WTC11 (cell line): ENCODE data around the gene INHBB. TPM values are rescaled to one million over a fixed set of nuclear protein-coding genes. Genes with fewer than 3 reads are reported as not detected.

Experiments used
- ATAC-seq: fragments of 200-7000 bp; cut with Tn5 transposase; 2 replicates; pipeline ENCODE4 v1.10.0; 2021; ENCODE audit warnings: mild to moderate bottlenecking, moderate library complexity
- CTCF ChIA-PET: fragments of 300-600 bp; sonication (Branson Sonifier 250); formaldehyde crosslinking; loops from one replicate; lab custom pipeline; 2021; ENCODE audit warnings: antibody characterized with exemption; lab: Charles Lee
- POLR2A ChIA-PET: fragments of 350-600 bp; sonication (Branson Sonifier 250); formaldehyde crosslinking; loops from one replicate; lab custom pipeline; 2021; ENCODE audit warnings: antibody characterized with exemption; lab: Charles Lee
- DNase-seq: peaks from one replicate; pipeline ENCODE4 v3.0.0; 2021; ENCODE audit warnings: low spot score
- H3K27ac Mint-ChIP-seq: 2 replicates; pipeline ENCODE4 v1.8.0; 2021; ENCODE audit warnings: mixed read lengths
- H3K27me3 Mint-ChIP-seq: 2 replicates; pipeline ENCODE4 v1.8.0; 2021; ENCODE audit warnings: low read depth, mild to moderate bottlenecking, moderate library complexity, mixed read lengths
- H3K36me3 Mint-ChIP-seq: 2 replicates; pipeline ENCODE4 v1.8.0; 2021; ENCODE audit warnings: mixed read lengths
- H3K4me1 Mint-ChIP-seq: 2 replicates; pipeline ENCODE4 v1.8.0; 2022; ENCODE audit warnings: mixed read lengths
- H3K4me3 Mint-ChIP-seq: 2 replicates; pipeline ENCODE4 v1.8.0; 2021; ENCODE audit warnings: mild to moderate bottlenecking, moderate library complexity, mixed read lengths
- H3K9me3 Mint-ChIP-seq: 2 replicates; pipeline ENCODE4 v1.8.0; 2021; ENCODE audit warnings: mixed read lengths
- ELF4 ChIP-seq: sonication (generic); formaldehyde crosslinking; IDR thresholded peaks from 2 replicates; pipeline ENCODE4 v1.8.1; 2022; ENCODE audit warnings: low read depth, mild to moderate bottlenecking, moderate library complexity, missing genetic modification reagents
- HMGA2 ChIP-seq: fragments of 250-450 bp; sonication (Bioruptor Pico); IDR thresholded peaks from 2 replicates; pipeline ENCODE4 v1.4.0; 2021; ENCODE audit warnings: mild to moderate bottlenecking, moderate library complexity
- IRF1 ChIP-seq: sonication (generic); formaldehyde crosslinking; IDR thresholded peaks from 2 replicates; pipeline ENCODE4 v1.8.0; 2023; ENCODE audit warnings: missing genetic modification reagents
- JAZF1 ChIP-seq: fragments of 250-450 bp; sonication (Bioruptor Pico); IDR thresholded peaks from 2 replicates; pipeline ENCODE4 v1.9.0; 2021; ENCODE audit warnings: moderate library complexity, mild to moderate bottlenecking, inconsistent platforms
- MLX ChIP-seq: sonication (generic); formaldehyde crosslinking; IDR thresholded peaks from 2 replicates; pipeline ENCODE4 v1.8.1; 2023; ENCODE audit warnings: mild to moderate bottlenecking, missing genetic modification reagents, moderate library complexity
- PRRX2 ChIP-seq: fragments of 250-450 bp; sonication (Bioruptor Pico); IDR thresholded peaks from 2 replicates; pipeline ENCODE4 v1.8.0; 2021; ENCODE audit warnings: mild to moderate bottlenecking
- TEAD1 ChIP-seq: sonication (generic); formaldehyde crosslinking; IDR thresholded peaks from 2 replicates; pipeline ENCODE4 v1.8.0; 2022; ENCODE audit warnings: mild to moderate bottlenecking, missing genetic modification reagents
- USF2 ChIP-seq: sonication (generic); formaldehyde crosslinking; IDR thresholded peaks from 2 replicates; pipeline ENCODE4 v1.8.1; 2023; ENCODE audit warnings: mild to moderate bottlenecking, missing genetic modification reagents, moderate library complexity
- ZNF232 ChIP-seq: sonication (generic); formaldehyde crosslinking; IDR thresholded peaks from 2 replicates; pipeline ENCODE4 v1.8.0; 2022; ENCODE audit warnings: mild to moderate bottlenecking, missing genetic modification reagents
- ZNF425 ChIP-seq: fragments of 250-450 bp; sonication (Bioruptor Pico); conservative IDR thresholded peaks from 2 replicates; pipeline ENCODE4 v1.9.0; 2021; ENCODE audit warnings: mild to moderate bottlenecking
- total RNA-seq: library from RNA; stranded (reverse); gene quantifications from 3 replicates; pipeline ENCODE4 v1.2.3, GENCODE V29; 2021
- TF ChIP-seq, protein P1 (sequence below): sonication (generic); formaldehyde crosslinking; IDR thresholded peaks from 2 replicates; pipeline ENCODE4 v1.8.1; 2022; ENCODE audit warnings: low read depth, missing genetic modification reagents, borderline replicate concordance
- TF ChIP-seq, protein P2 (sequence below): sonication (generic); formaldehyde crosslinking; IDR thresholded peaks from 2 replicates; pipeline ENCODE4 v1.8.1; 2023; ENCODE audit warnings: mild to moderate bottlenecking, missing genetic modification reagents
- TF ChIP-seq, protein P3 (sequence below): sonication (generic); formaldehyde crosslinking; IDR thresholded peaks from 2 replicates; pipeline ENCODE4 v1.8.0; 2022; ENCODE audit warnings: missing genetic modification reagents
- TF ChIP-seq, protein P4 (sequence below): fragments of 250-450 bp; sonication (Bioruptor Pico); IDR thresholded peaks from 2 replicates; pipeline ENCODE4 v1.9.0; 2021; ENCODE audit warnings: mild to moderate bottlenecking

Gene INHBB
- total RNA-seq, 1 experiment from 2014 or later, result 0.26 TPM

- POLR2A ChIA-PET, result no interaction called here
- H3K27me3 Mint-ChIP-seq, result peaks cover 7% of the 10 kb centered on the region
These were observed 13.0 kb downstream of the INHBB start for GRCh38 chr2:120358734-120359465.

DNA sequence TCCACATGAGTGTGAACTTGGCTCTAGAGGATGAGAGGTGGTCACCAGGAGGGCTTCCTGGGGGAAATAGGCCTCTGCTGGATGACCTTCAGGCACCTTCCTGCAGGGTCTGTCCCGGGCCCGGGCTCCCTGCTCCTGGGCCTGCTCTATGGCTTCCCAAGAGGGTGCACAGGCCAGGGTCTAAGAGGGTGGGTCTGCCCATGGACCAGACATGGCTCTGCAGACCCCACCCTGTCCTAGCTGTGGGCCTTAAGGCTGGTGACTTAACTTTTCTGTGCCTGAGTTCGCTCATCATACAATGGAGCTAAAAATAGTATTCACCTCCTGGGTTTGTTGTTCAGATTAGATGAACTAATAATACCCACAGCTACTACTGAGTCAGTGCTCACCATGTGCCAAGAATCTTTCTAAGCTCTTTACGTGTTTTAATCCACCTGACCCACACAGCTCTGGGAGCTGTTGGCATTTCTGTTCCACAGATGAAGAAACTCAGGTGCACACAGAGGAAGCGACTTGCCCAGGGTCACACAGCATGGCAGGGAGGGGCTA, 14.4 kb downstream of the INHBB start:
- DNase-seq, result no peak
- CTCF ChIA-PET, result interaction anchor here (1.3 to 1.7 kb wide), 2 partner anchors 13 to 77 kb away, joined by 3 to 4 read pairs; no protein-coding TSS in a partner anchor
- Mint-ChIP-seq H3K4me3 (no peak overlapping the region), H3K4me1 (peaks cover 19% of the 10 kb centered on the region), H3K36me3 (no peaks in the 10 kb centered on the region), H3K27me3 (peaks cover 4% of the 10 kb centered on the region), H3K9me3 (no peaks in the 10 kb centered on the region), H3K27ac (no peak overlapping the region)
- no peak for ATAC-seq
- POLR2A ChIA-PET, result no interaction called here
- TF ChIP-seq, protein P1, sequence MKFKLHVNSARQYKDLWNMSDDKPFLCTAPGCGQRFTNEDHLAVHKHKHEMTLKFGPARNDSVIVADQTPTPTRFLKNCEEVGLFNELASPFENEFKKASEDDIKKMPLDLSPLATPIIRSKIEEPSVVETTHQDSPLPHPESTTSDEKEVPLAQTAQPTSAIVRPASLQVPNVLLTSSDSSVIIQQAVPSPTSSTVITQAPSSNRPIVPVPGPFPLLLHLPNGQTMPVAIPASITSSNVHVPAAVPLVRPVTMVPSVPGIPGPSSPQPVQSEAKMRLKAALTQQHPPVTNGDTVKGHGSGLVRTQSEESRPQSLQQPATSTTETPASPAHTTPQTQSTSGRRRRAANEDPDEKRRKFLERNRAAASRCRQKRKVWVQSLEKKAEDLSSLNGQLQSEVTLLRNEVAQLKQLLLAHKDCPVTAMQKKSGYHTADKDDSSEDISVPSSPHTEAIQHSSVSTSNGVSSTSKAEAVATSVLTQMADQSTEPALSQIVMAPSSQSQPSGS, result no peak
- TF ChIP-seq PRRX2, result no peak
- TF ChIP-seq TEAD1 (CRISPR knock-in tag), result no peak
- TF ChIP-seq, protein P2, sequence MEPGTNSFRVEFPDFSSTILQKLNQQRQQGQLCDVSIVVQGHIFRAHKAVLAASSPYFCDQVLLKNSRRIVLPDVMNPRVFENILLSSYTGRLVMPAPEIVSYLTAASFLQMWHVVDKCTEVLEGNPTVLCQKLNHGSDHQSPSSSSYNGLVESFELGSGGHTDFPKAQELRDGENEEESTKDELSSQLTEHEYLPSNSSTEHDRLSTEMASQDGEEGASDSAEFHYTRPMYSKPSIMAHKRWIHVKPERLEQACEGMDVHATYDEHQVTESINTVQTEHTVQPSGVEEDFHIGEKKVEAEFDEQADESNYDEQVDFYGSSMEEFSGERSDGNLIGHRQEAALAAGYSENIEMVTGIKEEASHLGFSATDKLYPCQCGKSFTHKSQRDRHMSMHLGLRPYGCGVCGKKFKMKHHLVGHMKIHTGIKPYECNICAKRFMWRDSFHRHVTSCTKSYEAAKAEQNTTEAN (CRISPR knock-in tag), result no peak
- TF ChIP-seq, protein P3, sequence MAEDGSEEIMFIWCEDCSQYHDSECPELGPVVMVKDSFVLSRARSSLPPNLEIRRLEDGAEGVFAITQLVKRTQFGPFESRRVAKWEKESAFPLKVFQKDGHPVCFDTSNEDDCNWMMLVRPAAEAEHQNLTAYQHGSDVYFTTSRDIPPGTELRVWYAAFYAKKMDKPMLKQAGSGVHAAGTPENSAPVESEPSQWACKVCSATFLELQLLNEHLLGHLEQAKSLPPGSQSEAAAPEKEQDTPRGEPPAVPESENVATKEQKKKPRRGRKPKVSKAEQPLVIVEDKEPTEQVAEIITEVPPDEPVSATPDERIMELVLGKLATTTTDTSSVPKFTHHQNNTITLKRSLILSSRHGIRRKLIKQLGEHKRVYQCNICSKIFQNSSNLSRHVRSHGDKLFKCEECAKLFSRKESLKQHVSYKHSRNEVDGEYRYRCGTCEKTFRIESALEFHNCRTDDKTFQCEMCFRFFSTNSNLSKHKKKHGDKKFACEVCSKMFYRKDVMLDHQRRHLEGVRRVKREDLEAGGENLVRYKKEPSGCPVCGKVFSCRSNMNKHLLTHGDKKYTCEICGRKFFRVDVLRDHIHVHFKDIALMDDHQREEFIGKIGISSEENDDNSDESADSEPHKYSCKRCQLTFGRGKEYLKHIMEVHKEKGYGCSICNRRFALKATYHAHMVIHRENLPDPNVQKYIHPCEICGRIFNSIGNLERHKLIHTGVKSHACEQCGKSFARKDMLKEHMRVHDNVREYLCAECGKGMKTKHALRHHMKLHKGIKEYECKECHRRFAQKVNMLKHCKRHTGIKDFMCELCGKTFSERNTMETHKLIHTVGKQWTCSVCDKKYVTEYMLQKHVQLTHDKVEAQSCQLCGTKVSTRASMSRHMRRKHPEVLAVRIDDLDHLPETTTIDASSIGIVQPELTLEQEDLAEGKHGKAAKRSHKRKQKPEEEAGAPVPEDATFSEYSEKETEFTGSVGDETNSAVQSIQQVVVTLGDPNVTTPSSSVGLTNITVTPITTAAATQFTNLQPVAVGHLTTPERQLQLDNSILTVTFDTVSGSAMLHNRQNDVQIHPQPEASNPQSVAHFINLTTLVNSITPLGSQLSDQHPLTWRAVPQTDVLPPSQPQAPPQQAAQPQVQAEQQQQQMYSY, result no peak
- TF ChIP-seq ZNF425, result no peak
- TF ChIP-seq IRF1 (CRISPR knock-in tag), result no peak
- no peak for TF ChIP-seq HMGA2 (CRISPR knock-in tag)
- no peak for TF ChIP-seq MLX (CRISPR knock-in tag)

More at GRCh38 chr2:120358734-120359465, 13.0 kb downstream of the INHBB start:
- TF ChIP-seq JAZF1 (CRISPR knock-in tag) (no peak), ELF4 (CRISPR knock-in tag) (no peak), ZNF232 (CRISPR knock-in tag) (no peak), HMGA2 (CRISPR knock-in tag) (no peak), USF2 (CRISPR knock-in tag) (no peak)
- TF ChIP-seq, protein P4, sequence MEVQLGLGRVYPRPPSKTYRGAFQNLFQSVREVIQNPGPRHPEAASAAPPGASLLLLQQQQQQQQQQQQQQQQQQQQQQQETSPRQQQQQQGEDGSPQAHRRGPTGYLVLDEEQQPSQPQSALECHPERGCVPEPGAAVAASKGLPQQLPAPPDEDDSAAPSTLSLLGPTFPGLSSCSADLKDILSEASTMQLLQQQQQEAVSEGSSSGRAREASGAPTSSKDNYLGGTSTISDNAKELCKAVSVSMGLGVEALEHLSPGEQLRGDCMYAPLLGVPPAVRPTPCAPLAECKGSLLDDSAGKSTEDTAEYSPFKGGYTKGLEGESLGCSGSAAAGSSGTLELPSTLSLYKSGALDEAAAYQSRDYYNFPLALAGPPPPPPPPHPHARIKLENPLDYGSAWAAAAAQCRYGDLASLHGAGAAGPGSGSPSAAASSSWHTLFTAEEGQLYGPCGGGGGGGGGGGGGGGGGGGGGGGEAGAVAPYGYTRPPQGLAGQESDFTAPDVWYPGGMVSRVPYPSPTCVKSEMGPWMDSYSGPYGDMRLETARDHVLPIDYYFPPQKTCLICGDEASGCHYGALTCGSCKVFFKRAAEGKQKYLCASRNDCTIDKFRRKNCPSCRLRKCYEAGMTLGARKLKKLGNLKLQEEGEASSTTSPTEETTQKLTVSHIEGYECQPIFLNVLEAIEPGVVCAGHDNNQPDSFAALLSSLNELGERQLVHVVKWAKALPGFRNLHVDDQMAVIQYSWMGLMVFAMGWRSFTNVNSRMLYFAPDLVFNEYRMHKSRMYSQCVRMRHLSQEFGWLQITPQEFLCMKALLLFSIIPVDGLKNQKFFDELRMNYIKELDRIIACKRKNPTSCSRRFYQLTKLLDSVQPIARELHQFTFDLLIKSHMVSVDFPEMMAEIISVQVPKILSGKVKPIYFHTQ (CRISPR knock-in tag), result no peak
- TF ChIP-seq, all 79 proteins: peak for 0
- CTCF ChIA-PET, result interaction anchor here (1.3 to 1.6 kb wide), 3 partner anchors 11 to 78 kb away, joined by 3 read pairs; no protein-coding TSS in a partner anchor
- Mint-ChIP-seq H3K9me3 (no peaks in the 10 kb centered on the region), H3K36me3 (no peaks in the 10 kb centered on the region), H3K4me1 (peaks cover 11% of the 10 kb centered on the region), H3K27ac (no peak overlapping the region), H3K4me3 (no peak overlapping the region)
- no peak for ATAC-seq
- no peak for DNase-seq
